AG04449 (cell line): ENCODE data around the gene FAM3B.

ENCODE experiments used
- CTCF ChIA-PET: fragments of 350-600 bp; formaldehyde crosslinking; extraction: SDS; loops from one replicate; lab custom pipeline; 2021; ENCODE audit warnings: antibody characterized with exemption; lab: Yijun Ruan, JAX
- POLR2A ChIA-PET: fragments of 400-600, 350-600 bp; formaldehyde crosslinking; extraction: SDS; loops from one replicate; lab custom pipeline; 2020; ENCODE audit warnings: antibody characterized with exemption, inconsistent platforms; lab: Yijun Ruan, JAX
- DNase-seq: peaks from one replicate; pipeline ENCODE4 v3.0.0-alpha.2; 2010; ENCODE audit warnings: low read depth, low spot score
- H3K4me3 ChIP-seq: 2 replicates; pipeline ENCODE4 v1.5.1; 2011; ENCODE audit warnings: low read depth, mild to moderate bottlenecking, control low read depth, low read length
- CTCF ChIP-seq: IDR thresholded peaks from one replicate; pipeline ENCODE4 v1.5.1; 2011; ENCODE audit warnings: mild to moderate bottlenecking, moderate library complexity, low read length, control low read depth, inconsistent platforms; ENCODE audit not compliant: insufficient read depth; ENCODE audit errors: missing control alignments

FAM3B gene

GRCh38 chr21:41393876-41394465 lies 77.4 kb downstream of the FAM3B start:
- ChIA-PET POLR2A (no interaction called here), CTCF (no interaction called here)
- no peak for TF ChIP-seq CTCF

GRCh38 chr21:41396558-41397075 lies 80.0 kb downstream of the FAM3B start:
- POLR2A ChIA-PET = no interaction called here
- DNase-seq = no peak
- no peak for TF ChIP-seq CTCF
- CTCF ChIA-PET = no interaction called here
- no peak overlapping the region for H3K4me3 ChIP-seq

More at GRCh38 chr21:41393876-41394465, 77.4 kb downstream of the FAM3B start:
- H3K4me3 ChIP-seq = no peak overlapping the region
- no peak for DNase-seq

GRCh38 chr21:41397471-41397891 lies 80.9 kb downstream of the FAM3B start:
- DNase-seq = no peak
- POLR2A ChIA-PET = no interaction called here
- H3K4me3 ChIP-seq = no peak overlapping the region
- no peak for TF ChIP-seq CTCF
- CTCF ChIA-PET = no interaction called here

- ChIA-PET POLR2A (no interaction called here), CTCF (no interaction called here)
- H3K4me3 ChIP-seq = no peak overlapping the region
- DNase-seq = no peak
- TF ChIP-seq CTCF = no peak
Observed at GRCh38 chr21:41398251-41398650, 81.7 kb downstream of the FAM3B start.

GRCh38 chr21:41398831-41399230 lies 82.2 kb downstream of the FAM3B start:
- POLR2A ChIA-PET = no interaction called here

More at GRCh38 chr21:41398831-41399230, 82.2 kb downstream of the FAM3B start:
- H3K4me3 ChIP-seq = no peak overlapping the region
- CTCF ChIA-PET = no interaction called here
- TF ChIP-seq CTCF = no peak
- no peak for DNase-seq
